Neuron (in vitro differentiated cells): Measurements from ENCODE around the gene CALR.
"Not testable (repeated sequence)": the region's sequence is repeated elsewhere in the genome, so short reads cannot be mapped to it uniquely, and the experiment has no call there.

Experiments
- H2AFZ ChIP-seq: one replicate; pipeline ENCODE4 v1.6.1; 2013; ENCODE audit warnings: low read depth, mild to moderate bottlenecking, inconsistent platforms, low read length, moderate library complexity
- H3K27me3 ChIP-seq: one replicate; pipeline ENCODE4 v1.6.1; 2013; ENCODE audit warnings: low read length; ENCODE audit not compliant: insufficient read depth
- H3K36me3 ChIP-seq: one replicate; pipeline ENCODE4 v1.6.1; 2013; ENCODE audit warnings: low read length; ENCODE audit not compliant: insufficient read depth
- H3K4me1 ChIP-seq: one replicate; pipeline ENCODE4 v1.6.1; 2013; ENCODE audit warnings: low read length; ENCODE audit not compliant: insufficient read depth
- H3K4me3 ChIP-seq: 2 replicates; pipeline ENCODE4 v1.5.1; 2013; ENCODE audit warnings: mild to moderate bottlenecking, low read length, moderate library complexity
- H3K9me3 ChIP-seq: one replicate; pipeline ENCODE4 v1.6.1; 2013; ENCODE audit warnings: low read length

The CALR gene

DNA sequence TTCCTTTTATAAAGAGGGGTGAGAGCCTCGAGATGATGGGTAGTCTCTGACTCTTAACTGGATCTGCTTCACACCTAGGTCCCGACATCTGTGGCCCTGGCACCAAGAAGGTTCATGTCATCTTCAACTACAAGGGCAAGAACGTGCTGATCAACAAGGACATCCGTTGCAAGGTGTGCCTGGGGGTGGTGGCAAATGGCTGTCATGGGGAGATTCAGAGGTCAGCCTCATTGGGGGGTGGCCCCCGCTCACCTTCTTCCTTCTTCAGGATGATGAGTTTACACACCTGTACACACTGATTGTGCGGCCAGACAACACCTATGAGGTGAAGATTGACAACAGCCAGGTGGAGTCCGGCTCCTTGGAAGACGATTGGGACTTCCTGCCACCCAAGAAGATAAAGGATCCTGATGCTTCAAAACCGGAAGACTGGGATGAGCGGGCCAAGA, 1.6 kb downstream of the CALR start:
- peaks cover 24% of the 10 kb centered on the region for H3K4me1 ChIP-seq
- H3K9me3 ChIP-seq, result no peaks in the 10 kb centered on the region
- no peak overlapping the region for H2AFZ ChIP-seq
- H3K36me3 ChIP-seq, result peaks cover 45% of the 10 kb centered on the region
- H3K4me3 ChIP-seq, result peak overlapping the region; percentile 83
- H3K27me3 ChIP-seq, result no peaks in the 10 kb centered on the region

DNA sequence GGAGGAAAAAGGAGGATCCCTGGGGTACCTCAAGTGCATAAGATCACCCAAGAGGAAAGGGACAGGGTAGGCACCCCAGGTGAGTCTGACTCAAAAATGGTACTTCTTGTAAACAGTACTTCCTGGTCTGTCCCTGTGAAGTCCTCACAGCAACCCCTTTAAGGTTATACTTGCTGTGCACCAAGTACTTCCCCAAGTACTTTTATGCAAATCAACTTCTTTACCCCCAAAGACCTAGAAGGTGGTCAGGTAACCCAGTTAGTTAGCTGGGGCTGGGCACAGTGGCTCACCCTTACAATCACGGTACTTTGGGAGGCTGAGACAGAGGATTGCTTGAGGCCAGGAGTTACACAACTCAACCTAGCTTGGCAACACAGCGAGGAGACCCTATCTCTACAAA, 2.5 kb downstream of the CALR start:
- Histone ChIP-seq H3K9me3 (no peaks in the 10 kb centered on the region), H2AFZ (no peak overlapping the region), H3K4me3 (no peak overlapping the region), H3K4me1 (peaks cover 24% of the 10 kb centered on the region), H3K27me3 (no peaks in the 10 kb centered on the region), H3K36me3 (peaks cover 45% of the 10 kb centered on the region)

DNA sequence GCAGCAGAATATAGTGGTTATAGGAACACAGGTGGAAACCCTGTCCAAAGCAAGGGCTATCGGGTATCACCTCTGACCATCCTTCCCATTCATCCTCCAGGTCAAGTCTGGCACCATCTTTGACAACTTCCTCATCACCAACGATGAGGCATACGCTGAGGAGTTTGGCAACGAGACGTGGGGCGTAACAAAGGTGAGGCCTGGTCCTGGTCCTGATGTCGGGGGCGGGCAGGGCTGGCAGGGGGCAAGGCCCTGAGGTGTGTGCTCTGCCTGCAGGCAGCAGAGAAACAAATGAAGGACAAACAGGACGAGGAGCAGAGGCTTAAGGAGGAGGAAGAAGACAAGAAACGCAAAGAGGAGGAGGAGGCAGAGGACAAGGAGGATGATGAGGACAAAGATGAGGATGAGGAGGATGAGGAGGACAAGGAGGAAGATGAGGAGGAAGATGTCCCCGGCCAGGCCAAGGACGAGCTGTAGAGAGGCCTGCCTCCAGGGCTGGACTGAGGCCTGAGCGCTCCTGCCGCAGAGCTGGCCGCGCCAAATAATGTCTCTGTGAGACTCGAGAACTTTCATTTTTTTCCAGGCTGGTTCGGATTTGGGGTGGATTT, 5.1 kb downstream of the CALR start:
- no peaks in the 10 kb centered on the region for H3K27me3 ChIP-seq
- H3K36me3 ChIP-seq, result peaks cover 58% of the 10 kb centered on the region
- H3K9me3 ChIP-seq, result no peaks in the 10 kb centered on the region
- no peak overlapping the region for H3K4me3 ChIP-seq
- H2AFZ ChIP-seq, result no peak overlapping the region
- H3K4me1 ChIP-seq, result peaks cover 23% of the 10 kb centered on the region

DNA sequence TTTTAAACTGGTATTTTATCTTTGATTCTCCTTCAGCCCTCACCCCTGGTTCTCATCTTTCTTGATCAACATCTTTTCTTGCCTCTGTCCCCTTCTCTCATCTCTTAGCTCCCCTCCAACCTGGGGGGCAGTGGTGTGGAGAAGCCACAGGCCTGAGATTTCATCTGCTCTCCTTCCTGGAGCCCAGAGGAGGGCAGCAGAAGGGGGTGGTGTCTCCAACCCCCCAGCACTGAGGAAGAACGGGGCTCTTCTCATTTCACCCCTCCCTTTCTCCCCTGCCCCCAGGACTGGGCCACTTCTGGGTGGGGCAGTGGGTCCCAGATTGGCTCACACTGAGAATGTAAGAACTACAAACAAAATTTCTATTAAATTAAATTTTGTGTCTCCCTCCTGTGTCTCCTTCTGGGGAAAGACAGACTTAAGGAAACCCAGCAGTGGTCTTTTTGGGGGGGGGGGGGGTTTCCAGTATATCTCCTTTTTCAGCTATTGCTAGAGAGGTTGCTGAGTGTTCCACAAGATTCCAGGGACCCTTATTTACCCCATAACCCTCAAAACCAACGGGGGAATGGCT, 5.8 kb downstream of the CALR start:
- H3K4me3 ChIP-seq, result no peak overlapping the region
- H2AFZ ChIP-seq, result no peak overlapping the region
- no peaks in the 10 kb centered on the region for H3K27me3 ChIP-seq
- H3K36me3 ChIP-seq, result peaks cover 65% of the 10 kb centered on the region
- H3K9me3 ChIP-seq, result no peaks in the 10 kb centered on the region
- peaks cover 23% of the 10 kb centered on the region for H3K4me1 ChIP-seq

DNA sequence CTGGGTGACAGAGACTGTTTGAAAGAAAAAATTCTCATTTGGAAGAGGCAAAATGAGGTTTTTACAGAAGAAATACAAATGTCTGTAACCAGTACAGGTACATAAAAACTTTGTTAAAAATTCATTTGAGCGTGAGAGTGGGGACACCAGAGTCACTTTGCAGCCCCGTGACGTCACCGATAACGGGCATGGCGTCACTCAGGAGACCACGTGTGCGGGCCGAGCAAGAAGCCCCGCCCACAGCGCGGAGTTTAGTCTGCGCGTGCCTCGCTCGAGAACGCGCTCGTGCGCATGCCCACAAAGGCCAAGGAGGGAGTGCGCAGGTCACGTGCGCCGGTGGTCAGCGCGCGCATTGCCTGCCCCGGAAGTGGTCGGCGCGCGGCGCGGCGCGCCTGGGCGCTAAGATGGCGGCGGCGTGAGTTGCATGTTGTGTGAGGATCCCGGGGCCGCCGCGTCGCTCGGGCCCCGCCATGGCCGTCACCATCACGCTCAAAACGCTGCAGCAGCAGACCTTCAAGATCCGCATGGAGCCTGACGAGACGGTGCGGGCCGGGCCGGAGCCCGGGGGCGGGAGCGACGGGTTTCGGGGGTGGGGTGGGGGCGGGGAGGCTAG, 7.2 kb downstream of the CALR start, which contains the start of gene RAD23A:
RAD23A (plus strand) TSS at position 384 of the 613 bp plus-strand sequence; CDS start at position 471, 87 bp downstream.
- H3K4me1 ChIP-seq, result peaks cover 10% of the 10 kb centered on the region
- no peaks in the 10 kb centered on the region for H3K27me3 ChIP-seq
- H3K36me3 ChIP-seq, result peaks cover 66% of the 10 kb centered on the region
- no peaks in the 10 kb centered on the region for H3K9me3 ChIP-seq
- H2AFZ ChIP-seq, result no peak within 1 kb of the TSS
- peak within 1 kb of the TSS; percentile 84 for H3K4me3 ChIP-seq

DNA sequence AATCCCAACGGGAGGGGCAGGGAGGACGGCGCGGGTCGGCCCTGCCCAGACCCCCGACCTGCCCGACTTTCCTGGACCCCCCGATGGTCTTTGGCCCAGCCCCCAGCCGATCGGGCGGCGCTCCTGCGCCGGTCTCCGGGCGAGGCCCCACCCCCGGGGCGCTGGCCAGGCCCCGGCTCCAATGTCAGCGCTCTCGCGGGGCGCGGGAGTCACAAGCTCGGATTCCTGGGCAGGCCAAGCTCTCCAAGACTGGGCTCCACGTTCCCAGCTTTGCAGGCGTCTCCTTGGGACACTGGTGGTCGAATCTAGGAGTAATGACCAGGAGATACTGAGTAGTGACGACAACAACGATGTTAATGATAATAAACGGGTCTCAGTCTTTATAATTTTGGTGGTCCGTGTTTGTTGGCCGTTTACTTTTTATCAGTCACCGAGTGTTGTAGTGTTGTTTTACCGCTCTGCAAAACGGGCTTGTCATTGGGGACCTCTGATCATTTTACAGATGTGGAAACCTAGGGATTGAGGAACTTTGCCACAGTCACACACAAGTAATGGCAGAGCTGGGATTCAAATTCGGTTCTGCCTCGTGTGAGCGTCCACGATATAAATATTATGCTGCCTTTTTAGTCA, 7.8 kb downstream of the CALR start:
- H3K27me3 ChIP-seq, result no peaks in the 10 kb centered on the region
- H3K9me3 ChIP-seq, result no peaks in the 10 kb centered on the region
- peak overlapping the region; percentile 84 for H3K4me3 ChIP-seq
- H2AFZ ChIP-seq, result no peak overlapping the region
- peaks cover 10% of the 10 kb centered on the region for H3K4me1 ChIP-seq
- peaks cover 66% of the 10 kb centered on the region for H3K36me3 ChIP-seq

DNA sequence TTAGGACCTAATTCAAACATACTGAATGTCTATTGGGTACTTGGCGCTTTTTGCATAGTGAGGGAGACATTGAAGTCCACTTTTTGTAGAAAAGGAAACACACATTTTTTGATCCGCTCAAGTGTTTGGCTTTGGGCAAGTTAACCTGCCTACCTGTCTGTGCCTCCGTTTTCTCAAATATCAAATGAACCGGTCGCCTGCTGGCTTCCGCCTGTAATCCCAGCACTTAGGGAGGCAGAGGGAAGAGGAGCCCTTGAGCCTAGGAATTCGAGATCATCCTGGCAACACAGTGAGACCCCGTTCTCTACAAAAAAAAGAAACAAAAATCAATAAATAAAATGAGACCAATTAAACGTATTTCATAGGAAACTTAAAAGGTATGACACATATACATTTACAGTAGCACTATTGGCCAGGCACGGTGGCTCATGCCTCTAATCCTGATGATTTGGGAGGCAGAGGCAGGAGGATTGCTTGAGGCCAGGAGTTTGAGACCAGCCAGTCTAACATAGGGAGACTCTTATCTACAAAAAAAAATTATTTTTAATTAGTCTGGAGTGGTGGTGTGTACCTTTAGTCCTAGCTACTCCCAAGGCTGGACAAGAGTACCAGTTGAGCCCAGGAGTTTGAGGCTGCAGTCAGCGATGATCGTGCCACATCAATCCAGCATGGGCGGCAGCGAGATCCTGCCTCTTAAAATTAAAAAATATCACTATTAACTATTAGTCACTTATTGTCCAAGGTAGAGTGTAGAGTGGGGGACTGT, 8.5 kb downstream of the CALR start:
- Histone ChIP-seq H3K36me3 (peaks cover 65% of the 10 kb centered on the region), H2AFZ (no peak overlapping the region)

DNA sequence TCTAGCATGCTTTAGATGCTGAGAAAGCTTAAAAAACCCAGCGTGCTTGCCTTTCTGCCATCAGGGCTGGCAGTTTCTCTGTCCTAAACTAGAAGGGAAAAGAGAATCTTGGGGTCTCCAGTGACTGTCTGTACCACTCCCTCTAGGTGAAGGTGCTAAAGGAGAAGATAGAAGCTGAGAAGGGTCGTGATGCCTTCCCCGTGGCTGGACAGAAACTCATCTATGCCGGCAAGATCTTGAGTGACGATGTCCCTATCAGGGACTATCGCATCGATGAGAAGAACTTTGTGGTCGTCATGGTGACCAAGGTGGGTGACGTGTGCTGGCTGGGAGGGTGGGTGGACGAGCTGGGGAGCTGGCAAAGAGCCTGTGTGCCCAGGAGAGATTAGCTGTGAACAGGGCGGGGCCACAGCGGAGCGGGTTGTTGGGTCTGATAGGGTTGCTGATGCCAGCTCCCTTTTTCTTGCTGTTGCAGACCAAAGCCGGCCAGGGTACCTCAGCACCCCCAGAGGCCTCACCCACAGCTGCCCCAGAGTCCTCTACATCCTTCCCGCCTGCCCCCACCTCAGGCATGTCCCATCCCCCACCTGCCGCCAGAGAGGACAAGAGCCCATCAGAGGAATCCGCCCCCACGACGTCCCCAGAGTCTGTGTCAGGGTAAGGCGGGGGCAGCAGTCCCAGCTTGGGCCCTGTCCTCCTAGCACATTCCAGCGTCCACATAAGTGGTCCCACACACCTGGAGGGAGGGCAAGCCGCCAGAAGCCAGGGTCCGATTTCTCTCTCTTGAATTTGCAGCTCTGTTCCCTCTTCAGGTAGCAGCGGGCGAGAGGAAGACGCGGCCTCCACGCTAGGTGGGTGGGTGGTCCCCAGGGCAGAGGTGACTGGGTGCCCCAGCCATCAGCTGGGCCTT, 9.5 kb downstream of the CALR start:
- peaks cover 70% of the 10 kb centered on the region for H3K36me3 ChIP-seq
- H3K4me1 ChIP-seq, result peaks cover 10% of the 10 kb centered on the region
- no peaks in the 10 kb centered on the region for H3K9me3 ChIP-seq
- H3K27me3 ChIP-seq, result no peaks in the 10 kb centered on the region
- no peak overlapping the region for H2AFZ ChIP-seq
- H3K4me3 ChIP-seq, result no peak overlapping the region

More for the DNA sequence above, 8.5 kb downstream of the CALR start:
- no peaks in the 10 kb centered on the region for H3K9me3 ChIP-seq
- H3K4me3 ChIP-seq, result peak overlapping the region; percentile 84
- peaks cover 10% of the 10 kb centered on the region for H3K4me1 ChIP-seq
- no peaks in the 10 kb centered on the region for H3K27me3 ChIP-seq

DNA sequence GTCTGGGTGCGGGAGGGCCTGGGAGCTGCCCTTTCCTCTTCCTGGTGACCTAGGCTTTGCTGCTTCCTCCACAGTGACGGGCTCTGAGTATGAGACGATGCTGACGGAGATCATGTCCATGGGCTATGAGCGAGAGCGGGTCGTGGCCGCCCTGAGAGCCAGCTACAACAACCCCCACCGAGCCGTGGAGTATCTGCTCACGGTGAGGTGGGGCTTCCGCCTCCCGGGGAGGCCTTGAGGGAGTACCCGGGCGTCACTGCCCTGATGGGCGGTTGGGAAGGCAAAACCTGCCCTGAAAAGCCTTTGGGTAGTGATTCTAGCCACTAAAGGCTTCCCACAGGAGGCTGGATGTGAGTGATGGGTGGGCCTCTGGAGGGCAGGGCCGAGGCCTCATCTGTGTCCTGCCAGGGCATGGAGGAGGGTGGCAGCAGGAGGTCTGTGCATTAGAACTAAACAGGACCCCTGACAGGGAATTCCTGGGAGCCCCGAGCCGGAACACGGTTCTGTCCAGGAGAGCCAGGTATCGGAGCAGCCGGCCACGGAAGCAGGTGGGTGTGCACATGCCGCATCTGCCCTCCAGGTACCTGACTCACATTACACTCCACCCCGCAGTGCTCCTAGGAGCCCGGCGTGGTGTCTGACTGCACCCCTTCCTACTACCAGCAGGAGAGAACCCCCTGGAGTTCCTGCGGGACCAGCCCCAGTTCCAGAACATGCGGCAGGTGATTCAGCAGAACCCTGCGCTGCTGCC, 10.4 kb downstream of the CALR start:
- Histone ChIP-seq H3K4me1 (peaks cover 10% of the 10 kb centered on the region), H3K27me3 (no peaks in the 10 kb centered on the region), H3K9me3 (no peaks in the 10 kb centered on the region), H3K4me3 (no peak overlapping the region), H2AFZ (no peak overlapping the region), H3K36me3 (peaks cover 71% of the 10 kb centered on the region)

DNA sequence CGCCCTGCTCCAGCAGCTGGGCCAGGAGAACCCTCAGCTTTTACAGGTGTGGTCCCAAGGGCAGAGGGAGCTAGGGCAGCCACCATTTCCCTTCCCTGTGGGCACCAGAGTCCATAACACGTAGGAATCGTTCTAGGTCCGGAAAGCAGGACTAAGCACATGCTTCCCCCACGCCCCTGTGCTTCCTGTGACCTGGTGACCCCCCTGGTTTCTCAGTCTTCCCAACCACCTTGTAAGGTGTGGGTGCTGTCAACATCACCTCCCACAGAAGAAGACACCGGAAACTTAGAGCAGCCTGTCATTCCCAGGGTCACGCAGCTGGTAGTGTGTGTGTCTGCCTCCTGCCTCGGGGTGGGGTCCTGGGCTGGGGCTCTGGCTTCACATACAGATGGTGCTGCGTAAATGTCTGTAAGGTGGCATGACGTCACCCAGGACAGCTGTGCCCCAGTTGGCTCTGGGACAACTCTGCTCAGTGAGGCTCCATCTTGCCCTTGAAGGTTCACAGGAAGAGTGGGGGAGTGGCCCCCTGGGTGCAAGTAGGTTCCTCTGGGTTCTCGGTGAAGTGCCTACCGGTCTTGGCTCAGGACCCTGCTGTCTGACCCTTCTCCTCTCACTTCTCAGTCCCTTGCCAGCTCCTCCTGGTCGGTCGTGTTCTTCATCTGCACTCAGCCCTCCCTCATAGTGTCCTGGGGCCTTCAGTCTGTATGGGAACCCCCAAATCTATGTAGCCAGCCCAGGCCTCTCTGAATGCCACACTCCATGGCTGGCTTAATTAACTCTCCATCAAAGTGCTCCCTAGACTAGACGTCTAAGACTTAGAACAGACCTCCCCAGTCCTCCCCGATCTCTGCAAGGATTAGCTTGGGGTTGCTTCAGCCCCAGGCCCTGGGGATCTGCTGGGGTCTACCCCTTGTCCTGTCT, 11.2 kb downstream of the CALR start:
- H3K4me3 ChIP-seq, result no peak overlapping the region
- H3K9me3 ChIP-seq, result no peaks in the 10 kb centered on the region
- peaks cover 10% of the 10 kb centered on the region for H3K4me1 ChIP-seq
- no peaks in the 10 kb centered on the region for H3K27me3 ChIP-seq
- H2AFZ ChIP-seq, result no peak overlapping the region
- H3K36me3 ChIP-seq, result peaks cover 69% of the 10 kb centered on the region

DNA sequence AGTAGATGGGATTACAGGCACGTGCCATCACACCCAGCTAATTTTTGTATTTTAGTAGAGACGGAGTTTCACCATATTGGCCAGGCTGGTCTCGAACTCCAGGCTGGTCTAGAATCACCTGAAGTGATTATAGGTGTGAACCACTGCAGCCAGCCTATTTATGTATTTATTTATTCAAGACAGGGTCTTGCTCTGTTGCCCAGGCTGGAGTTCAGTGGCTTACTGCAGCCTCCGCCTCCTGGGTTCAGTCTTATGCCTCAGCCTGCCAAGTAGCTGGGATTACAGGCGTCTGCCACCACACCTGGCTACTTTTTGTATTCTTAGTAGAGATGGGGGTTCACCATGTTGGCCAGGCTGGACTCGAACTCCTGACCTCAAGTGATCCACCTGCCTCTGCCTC, 13.6 kb downstream of the CALR start:
- peaks cover 12% of the 10 kb centered on the region for H3K4me1 ChIP-seq
- H3K9me3 ChIP-seq, H3K27me3 ChIP-seq, H3K4me3 ChIP-seq, H2AFZ ChIP-seq: not testable (repeated sequence)
- peaks cover 75% of the 10 kb centered on the region for H3K36me3 ChIP-seq
